HG03521 (cell line): Measurements from ENCODE around the gene NANOS3.
A peak's percentile ranks its signal among the peaks of the same experiment; 100 is the strongest.
"Not testable (repeated sequence)": the region's sequence is repeated elsewhere in the genome, so short reads cannot be mapped to it uniquely, and the experiment has no call there.

Experiments used
- ATAC-seq: cut with Tn5 transposase; IDR thresholded peaks from one replicate; pipeline ENCODE4 v1.9.1; 2021; ENCODE audit warnings: mild to moderate bottlenecking, moderate library complexity; ENCODE audit not compliant: unreplicated experiment

The NANOS3 gene

DNA sequence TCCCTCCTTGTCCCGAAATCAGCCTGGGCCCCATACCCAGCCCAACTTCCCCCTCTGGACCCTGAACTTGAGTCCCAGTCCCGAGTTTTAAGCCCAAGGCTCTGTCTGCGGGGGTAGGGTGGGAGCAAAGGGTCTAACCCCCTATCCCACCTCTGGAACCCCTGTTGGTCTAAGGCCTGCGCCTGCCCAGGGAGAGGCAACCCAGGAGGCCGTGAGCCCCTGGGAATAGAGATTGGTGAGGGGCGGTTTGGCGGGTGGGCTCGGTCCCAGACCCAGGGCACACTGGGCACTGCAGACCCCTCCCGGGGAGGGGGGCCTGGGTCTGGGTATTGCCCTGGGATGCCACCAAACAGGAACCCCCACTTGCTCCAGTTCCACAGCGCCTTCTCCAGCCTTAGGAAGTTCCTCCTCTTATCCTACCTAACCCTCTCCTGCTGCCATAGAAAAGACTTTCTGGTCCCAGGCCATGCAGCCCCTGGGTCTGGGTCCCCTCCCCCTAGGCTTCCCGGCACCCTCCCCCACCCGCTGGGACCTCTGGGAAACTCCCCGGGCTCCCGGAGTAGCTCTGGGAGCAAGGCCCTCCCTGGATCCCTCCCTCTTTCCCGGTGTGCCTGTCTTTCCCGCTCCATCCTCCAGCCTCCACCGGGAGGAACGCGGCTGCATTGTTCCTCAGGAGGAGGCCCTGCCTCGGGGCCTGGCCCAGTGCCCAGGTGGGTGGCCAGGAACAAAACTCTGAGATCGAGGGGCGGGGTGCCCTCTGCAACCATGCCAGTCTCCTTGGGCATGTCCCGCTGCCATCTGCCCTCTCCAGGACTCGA lies 33.6 kb upstream of the NANOS3 start:
- ATAC-seq = no peak

DNA sequence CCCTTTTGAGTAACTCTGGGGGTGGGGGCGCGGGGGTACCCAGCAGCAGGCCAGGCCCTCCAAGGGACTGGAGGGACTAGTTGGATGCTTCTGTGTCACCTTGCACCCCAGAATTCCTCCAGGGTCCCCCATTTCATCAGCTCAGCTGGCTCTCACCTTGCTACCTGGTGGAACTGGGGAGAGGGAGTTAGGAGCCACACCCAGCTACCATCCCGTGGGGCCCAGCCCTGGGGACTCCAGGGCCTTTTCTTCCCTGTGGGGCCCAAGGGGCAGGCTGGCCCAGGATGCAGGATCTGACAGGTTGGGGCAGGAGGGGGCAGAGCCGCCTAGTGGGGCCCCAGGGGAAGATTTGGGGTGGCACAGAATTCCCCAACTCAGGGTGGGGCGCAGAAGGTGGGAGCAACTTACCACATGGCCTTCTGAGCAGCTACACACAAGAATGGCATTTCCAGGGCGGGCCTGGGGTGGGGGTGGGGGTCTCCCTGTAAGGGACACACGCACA lies 32.8 kb upstream of the NANOS3 start:
- no peak for ATAC-seq

DNA sequence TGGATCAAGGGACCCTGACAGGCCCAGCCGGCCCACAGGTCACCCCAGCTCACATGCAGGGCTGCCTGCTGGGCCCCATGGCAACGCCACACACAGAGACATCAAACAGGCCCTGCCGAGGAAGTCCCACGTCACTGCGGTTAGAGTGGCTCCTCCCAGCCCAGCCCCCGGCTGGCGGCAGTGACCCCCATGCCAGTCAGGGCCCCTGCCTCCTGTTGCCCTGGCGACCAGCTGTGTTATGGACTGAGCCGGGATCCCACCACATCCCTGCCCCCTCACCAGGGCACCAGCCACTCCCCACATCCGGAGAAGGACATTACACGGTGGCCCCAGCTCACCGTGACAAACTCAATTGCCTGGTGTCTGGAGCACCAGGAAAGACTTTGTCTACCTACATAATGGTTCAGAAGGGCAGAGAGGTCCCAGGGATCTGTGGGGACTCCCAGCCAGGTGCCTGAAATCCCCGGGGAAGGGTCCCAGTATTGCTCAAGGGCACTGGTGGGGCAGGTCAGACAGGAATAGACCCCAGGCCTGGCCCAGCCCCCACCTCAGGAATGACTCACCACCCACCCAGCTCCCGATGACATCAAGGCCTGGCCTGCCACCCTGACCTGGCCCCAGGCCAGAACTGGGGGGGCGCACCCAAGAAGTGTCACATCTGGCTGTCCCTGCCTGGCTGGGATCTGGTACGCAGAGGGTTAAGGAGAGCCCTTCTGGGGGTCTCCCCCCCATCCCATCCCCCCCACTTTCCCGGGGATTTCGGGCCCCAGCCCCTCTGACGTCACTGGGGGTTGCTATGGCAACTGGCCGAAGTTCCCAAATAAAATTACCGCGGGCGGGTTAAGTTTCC lies 30.2 kb upstream of the NANOS3 start:
- peak; percentile 44 for ATAC-seq

DNA sequence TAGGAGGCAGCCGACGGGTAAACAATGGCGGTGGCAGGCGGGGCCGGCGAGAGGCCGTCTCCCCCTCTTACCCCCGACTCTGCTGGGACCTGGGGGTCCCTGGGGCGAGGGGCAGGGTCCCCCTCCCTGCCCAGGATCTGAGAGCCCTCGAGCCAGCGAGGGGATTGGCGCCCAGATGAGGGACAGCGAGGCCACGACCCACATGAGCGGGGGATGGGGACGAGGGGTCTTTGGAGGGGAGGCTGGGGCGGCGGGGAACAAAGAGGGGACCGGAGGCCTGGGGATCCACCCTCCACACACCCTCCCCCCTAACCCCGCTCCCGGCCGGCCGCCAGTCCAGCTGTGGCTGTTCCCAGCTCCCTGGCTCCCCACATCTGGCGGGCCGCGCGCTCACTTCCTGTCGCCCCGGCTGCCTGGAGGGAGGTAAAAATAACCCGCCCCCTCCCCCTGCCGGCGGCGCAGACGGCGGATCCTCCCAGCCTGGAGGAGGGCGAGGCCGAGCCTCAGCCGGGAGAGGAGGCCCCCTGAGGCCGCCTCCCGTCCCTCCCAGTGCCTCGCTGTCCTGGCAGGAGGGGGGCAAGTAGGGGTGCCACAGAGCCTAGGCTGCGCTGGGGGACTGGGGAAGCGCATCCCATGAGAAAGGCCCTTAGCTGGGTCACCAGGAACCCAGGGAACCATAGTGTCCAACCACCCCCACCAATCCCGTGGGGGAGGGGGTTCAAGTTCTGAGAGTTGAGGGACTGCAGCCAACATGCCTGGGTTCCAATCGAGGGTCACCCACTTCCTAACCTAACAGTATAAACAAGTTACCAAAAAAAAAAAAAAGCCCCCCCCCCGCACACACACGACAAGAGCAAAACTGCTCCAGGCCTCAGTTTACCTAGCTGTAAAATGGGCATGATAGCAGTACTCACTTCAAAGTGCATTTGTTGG lies 29.3 kb upstream of the NANOS3 start:
- no peak for ATAC-seq

DNA sequence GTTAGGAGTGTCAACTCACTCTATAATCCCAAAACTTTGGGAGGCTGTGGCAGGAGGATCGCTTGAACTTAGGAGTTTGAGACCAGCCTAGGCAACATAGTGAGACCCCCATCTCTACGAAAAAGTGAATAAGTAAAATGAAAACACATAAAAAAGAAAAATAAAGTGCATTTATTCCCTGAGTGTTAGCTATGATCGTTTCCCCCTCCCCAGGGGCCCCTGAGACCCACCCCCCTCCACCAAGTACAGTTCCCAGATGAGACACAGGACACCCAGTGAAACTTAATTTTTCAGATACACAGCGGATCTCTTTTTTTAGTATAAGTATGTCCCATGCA lies 28.6 kb upstream of the NANOS3 start:
- no peak for ATAC-seq

DNA sequence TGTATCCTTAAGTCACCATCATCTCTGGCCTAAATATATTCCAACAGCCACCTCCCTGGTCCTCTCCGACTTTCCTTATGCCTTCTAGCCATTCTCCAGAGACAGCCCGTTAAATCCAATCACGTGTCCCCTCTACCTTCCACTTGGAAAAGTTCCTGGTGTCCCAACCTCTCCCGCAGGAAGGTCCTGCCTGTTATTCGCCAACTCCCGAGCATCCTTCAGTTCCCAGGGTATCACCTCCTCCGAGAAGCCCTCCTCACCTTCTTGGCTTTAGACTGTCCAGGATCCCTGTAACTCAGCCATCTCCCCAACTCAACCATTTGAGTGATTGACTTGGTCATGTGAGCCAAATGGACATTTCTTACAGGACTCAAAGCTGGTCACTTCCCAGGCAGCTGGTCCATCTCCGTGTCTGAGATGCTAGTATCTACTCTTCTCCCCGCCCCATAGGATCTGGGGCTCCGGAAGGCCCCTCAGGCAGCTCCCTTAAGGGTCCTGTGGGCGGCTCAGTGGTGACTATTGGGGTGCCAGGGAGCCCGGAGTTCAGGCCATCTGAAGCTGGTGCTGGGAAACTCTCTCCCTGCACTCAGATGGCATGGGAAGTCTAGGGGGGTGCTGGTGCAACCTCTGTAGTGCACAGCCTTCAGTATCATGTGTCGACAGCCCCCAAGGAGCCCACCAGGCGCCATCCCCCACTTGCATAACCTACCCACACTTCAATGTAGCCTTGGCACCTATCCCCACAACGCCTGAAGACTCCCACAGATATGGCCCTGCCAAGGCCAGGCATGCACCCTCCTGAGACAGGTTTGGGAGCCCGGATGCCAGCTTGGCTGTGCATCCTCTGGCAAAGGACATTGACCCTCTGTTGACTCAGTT lies 27.9 kb upstream of the NANOS3 start:
- ATAC-seq = no peak

DNA sequence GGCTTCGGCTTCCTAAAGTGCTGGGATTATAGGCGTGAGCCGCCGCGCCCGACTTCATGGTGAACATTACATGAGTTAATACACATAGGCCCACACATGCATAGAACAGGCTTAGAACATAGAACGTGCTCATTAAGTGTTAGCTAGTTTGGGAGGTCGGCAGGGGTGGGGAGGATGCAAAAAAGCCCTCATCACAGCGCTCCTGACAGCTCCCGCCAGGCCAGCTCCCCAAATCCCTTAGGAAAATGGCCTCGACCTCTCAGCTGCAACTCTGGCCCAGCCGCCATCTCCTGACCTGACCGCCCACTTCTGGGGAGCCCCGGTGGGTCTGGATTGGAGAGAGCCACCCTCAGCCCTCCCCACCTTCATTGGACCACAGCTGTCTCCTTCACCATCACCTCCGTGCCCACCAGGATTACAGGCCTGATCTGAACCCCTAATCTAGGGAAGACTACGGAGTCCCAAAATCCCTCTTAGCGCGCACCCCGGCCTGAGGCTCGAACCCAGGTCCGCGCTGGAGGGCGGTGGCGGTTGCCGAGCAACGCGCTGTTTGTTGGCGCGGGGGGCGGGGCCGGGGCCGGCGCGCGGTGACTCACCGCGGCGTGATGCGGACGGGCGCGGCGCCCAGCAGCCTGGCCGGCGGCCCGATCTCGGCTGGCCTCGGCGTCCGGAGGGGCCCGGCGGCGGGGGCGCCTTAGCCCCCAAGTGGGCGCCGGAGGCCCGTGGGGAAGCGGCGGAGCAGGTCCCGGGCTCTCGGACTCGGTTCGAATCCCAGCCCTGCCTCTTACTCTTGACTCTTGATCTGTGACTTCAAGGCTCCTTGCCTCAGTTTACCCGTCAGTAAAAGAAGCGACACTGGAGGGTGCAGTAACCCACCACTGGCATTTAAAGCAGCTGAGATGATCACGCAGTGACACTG lies 26.7 kb upstream of the NANOS3 start:
- no peak for ATAC-seq

DNA sequence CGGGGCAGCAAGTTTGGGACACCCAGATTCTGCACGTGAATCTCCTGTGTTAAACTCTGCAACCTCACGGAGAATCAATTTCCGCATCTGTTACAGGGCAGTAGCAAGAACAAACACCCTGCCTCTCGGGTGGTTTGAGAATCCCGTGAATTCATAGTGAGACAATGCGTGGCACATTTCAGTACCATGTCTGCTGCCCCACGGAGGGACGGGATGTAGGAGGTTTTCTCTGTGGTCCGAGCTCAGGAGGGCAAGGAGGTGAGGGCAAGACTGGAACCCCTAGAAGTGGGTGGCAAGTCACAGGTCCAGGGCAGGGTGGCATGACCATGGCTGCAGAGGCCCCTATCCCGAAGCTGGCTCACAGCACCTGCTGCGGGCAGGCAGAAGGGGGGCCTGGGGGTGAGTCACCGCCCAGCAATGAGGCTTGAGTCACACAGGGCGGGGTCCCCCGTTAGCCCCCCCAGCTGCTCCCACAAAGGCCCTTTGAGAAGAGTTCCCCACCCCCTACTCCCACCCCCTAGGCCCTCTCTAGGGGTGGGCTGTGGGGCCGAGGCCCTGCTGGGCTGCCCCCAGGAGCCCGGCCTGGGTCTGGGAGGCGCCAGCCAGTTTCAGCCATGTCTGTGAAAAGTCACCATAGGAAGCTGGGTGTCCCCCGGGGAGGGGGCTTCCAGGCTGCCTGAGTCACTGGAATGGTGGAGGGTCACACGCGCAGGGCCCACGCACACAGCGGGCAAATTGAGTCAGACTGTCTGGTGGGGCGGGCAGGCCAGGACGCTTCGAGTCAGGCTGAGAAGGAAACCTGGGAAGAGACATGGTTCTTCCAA lies 25.8 kb upstream of the NANOS3 start:
- no peak for ATAC-seq

DNA sequence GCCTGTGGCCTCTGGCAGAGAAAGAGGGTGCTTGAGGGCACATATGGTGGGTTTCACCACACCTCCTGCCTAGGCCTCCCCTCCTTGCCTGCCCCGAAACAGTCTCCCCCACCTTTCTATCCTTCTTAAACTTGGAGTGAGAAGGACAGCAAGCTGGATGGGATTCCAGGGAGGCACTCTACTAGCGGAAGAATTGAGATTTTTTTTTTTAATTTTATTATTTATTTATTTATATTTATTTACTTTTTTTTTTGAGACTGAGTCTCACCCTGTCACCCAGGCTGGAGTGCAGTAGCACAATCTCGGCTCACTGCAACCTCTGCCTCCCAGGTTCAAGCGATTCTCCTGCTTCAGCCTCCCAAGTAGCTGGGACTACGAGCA lies 25.2 kb upstream of the NANOS3 start:
- not testable (repeated sequence) for ATAC-seq

DNA sequence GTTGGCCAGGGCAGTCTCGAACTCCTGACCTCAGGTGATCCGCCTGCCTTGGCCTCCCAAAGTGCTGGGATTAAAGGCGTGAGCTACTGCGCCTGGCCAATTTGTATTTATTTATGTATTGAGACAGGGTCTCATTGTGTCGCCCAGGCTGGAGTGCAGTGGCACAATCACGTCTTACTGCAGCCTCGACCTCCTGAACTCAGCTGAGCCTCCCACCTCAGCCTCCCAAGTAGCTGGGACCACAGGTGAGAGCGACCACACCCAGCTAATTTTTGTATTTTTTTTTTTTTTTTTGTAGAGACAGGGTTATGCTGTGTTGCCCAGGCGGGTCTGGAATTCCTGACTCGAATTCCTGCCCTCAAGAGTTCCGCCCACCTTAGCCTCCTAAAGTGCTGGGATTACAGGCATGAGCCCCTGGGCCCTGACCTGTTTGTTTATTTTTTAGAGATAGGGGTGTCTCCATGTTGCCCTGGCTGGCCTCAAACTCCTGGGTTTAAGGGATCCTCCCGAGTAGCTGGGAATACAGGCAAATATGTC lies 24.7 kb upstream of the NANOS3 start:
- ATAC-seq = not testable (repeated sequence)

DNA sequence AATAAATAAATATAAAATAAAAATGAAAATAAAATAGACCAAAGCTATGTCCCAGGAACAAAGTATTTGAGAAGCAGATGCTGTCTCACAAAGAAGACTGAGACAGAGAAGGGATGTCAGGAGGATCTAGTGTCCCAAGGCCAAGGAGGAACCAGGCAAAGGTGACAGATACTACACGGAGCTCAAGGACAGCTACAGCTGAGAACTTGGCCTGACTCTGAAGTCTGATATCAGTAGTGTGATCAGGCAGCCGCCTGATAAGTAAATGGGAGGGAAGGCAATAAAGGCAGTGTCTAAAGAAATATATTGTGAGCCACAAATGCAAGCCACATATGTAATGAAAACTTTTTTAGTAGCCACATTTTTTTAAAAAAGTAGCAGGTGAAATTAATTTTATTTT lies 20.4 kb upstream of the NANOS3 start:
- ATAC-seq = no peak

DNA sequence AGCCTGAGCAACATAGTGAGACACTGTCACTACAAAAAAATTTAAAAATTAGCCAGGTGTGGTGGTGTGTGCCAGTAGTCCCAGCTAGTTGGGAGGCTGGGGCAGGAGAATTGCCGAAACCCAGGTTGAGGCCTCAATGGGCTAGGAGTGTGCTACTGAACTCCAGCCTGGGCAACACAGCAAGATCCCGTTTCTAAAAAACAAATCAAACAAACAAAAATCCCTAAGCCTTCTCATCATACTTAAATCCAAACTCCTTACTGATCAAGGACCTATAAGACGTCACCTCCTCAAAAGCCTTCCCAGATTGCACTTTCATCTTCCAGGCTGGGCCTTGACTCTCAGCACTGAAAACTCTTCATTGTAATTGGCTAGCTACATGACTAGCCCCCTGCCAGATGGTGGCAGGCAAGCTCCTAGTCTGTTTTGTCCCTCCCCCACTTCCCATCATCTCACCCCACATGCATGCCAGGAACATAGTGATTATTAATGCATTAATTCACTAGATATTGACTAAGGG lies 17.5 kb upstream of the NANOS3 start:
- ATAC-seq = no peak

DNA sequence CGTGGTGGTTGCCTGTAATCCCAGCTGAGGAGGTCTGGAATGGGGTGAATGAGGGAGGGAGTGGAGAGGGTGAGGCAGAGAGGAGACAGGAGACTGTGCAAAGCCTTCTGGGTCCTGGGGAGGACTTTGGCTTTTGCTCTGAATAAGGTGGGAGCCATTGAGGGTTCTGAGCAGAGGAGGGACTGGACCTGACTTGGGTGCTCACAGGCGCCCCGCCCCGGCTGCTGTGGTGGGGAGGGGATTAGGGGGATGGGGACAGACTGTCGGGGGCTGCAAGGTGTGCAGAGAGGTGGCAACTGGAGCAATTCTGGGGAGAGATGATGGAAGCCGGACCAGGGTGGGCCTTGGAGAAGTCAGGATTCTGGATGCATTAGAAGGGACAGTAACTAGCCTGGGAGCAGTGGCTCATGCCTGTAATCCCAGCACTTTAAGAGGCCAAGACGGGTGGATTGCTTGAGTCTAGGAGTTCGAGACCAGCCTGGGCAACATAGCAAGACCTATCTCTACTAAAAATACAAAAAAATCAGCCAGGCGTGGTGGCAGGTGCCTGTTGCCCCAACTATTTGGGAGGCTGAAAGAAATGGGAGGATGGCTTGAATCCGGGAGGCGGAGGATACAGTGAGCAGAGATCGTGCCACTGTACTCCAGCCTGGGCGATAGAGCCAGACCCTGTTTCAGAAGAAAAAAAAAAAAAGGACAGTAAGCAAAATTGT lies 16.1 kb upstream of the NANOS3 start:
- ATAC-seq = no peak

DNA sequence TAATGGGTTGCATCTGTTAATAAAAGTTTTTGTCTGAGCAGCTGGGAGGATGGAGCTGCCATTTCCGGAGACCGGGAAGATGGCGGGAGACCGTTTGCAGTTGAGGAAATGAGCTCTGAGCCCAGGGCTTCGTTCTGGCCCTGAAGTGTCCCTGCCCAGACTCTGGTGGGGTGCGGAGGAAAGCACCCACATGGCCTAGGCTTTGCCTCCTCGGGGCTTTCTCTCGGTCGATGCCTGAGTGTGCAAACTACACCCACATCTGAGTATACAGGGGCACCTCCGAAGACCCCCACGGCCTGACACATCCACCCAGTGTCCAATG lies 15.6 kb upstream of the NANOS3 start:
- ATAC-seq = peak; percentile 25

DNA sequence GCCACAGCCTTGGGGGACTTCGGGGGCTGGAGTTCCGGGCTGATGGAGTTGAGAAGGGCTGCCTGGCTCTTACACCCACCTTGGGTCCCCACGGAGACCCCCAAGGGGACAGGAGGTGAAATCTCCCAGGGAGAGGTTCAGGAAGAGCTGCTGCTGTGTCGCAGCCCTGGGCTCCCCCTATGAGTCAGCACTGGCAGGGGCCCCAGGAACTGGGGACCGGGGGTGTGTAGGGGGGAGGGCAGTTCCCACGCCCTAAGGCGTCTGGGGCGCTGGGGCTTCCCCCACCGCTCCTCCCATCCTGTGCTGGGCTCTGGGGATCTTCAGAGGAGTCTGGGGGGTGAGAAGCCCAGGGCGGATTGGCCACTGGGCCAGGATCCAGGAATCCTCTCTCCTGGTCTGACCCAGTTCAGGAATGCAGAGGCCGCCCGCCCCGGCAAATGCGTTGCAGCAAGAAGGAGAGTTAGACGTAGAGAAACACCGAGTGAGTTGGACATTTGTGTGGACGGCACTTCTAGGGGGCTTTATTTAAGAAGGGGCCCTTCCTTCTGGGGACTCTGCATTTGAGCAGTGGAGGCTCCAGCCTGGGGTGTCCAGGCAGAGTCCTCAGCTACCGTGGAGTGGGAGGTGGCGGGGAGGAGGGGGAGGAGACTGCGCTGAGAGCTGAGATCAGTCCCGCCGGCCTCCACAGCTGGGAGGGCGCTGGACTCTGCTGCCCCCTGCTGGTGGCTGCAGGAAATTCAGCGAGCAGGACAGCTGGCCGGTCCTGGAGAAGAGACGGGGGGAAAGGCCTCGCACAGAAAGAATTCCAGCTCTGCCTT lies 15.0 kb upstream of the NANOS3 start:
- ATAC-seq = peak; percentile 78

DNA sequence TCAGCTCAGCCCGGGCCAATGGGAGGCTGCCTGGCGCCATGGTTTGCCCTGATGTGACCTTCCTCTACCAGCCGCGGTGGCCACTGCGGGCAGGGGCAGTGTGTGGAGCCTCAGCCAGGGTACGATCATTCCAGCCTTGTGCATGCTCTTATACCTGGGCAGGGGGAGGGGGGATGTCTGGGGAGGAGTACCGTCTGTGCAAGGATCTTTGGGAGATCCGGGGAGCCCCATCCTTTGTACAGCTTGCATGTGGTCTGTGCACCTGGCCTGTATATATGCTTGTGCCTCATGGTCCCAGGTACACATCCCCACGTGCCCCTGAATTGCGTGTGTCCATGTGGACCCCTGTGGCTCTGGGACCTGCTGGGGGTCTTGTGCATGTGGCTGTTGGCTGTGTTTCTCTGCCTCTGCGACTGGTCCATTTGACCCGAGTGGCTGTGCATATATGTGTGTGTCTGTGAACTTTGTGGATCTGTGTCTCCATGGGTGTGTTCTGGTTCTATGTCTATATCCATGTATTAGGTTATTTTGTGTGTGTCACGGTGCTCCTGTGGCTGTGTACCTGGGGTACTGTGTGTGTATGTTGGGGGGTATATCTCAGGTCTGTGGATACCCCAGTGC lies 12.8 kb upstream of the NANOS3 start:
- no peak for ATAC-seq
